ENCODE data around the gene HASPIN.
"Not testable (repeated sequence)": the region's sequence is repeated elsewhere in the genome, so short reads cannot be mapped to it uniquely, and the experiment has no call there.

HASPIN gene

GRCh38 chr17:3695723-3696411 is 27.8 kb upstream of the HASPIN start, which contains the start of gene P2RX5:
P2RX5 (minus strand) TSS chr17:3696155; CDS start chr17:3696005, 150 bp downstream.
- no peak for DNase-seq (ENCODE audit: low spot score)

- no peak for DNase-seq (ENCODE audit: low spot score)
Measured at GRCh38 chr17:3697103-3697476, 26.6 kb upstream of the HASPIN start.

GRCh38 chr17:3698139-3698538 is 25.6 kb upstream of the HASPIN start:
- DNase-seq (ENCODE audit: low spot score) = no peak

- no peak for DNase-seq (ENCODE audit: low spot score)
Measured at GRCh38 chr17:3699951-3700350, 23.8 kb upstream of the HASPIN start.

GRCh38 chr17:3702041-3702539 is 21.6 kb upstream of the HASPIN start:
- DNase-seq (ENCODE audit: low spot score) = not testable (repeated sequence)

GRCh38 chr17:3704931-3705717 is 18.6 kb upstream of the HASPIN start:
- DNase-seq (ENCODE audit: low spot score) = no peak

- DNase-seq (ENCODE audit: low spot score) = not testable (repeated sequence)
Measured at GRCh38 chr17:3705718-3705984, 18.1 kb upstream of the HASPIN start.

- no peak for DNase-seq (ENCODE audit: low spot score)
Measured at GRCh38 chr17:3708366-3708765, 15.3 kb upstream of the HASPIN start.

GRCh38 chr17:3710951-3711383 is 12.7 kb upstream of the HASPIN start:
- no peak for DNase-seq (ENCODE audit: low spot score)

- no peak for DNase-seq (ENCODE audit: low spot score)
Measured at GRCh38 chr17:3712811-3713463, 10.8 kb upstream of the HASPIN start.

- DNase-seq (ENCODE audit: low spot score) = no peak
Measured at GRCh38 chr17:3715296-3715695, 8.4 kb upstream of the HASPIN start.

- DNase-seq (ENCODE audit: low spot score) = no peak
Measured at GRCh38 chr17:3718201-3718600, 5.5 kb upstream of the HASPIN start.

GRCh38 chr17:3719265-3719664 is 4.4 kb upstream of the HASPIN start:
- no peak for DNase-seq (ENCODE audit: low spot score)

GRCh38 chr17:3722716-3723115 is 987 bp upstream of the HASPIN start:
- no peak for DNase-seq (ENCODE audit: low spot score)

GRCh38 chr17:3723188-3723555 is 531 bp upstream of the HASPIN start:
- no peak for DNase-seq (ENCODE audit: low spot score)

- no peak for DNase-seq (ENCODE audit: low spot score)
Measured at GRCh38 chr17:3724378-3725077, 825 bp downstream of the HASPIN start.

- DNase-seq (ENCODE audit: low spot score) = no peak
Measured at GRCh38 chr17:3727041-3727440, 3.3 kb downstream of the HASPIN start.

GRCh38 chr17:3728099-3728498 is 4.4 kb downstream of the HASPIN start:
- DNase-seq (ENCODE audit: low spot score) = not testable (repeated sequence)

GRCh38 chr17:3729881-3730280 is 6.2 kb downstream of the HASPIN start:
- DNase-seq (ENCODE audit: low spot score) = no peak

- DNase-seq (ENCODE audit: low spot score) = peak; percentile 76
Measured at GRCh38 chr17:3730881-3731429, 7.3 kb downstream of the HASPIN start.

GRCh38 chr17:3732210-3732621 is 8.5 kb downstream of the HASPIN start:
- no peak for DNase-seq (ENCODE audit: low spot score)

- not testable (repeated sequence) for DNase-seq (ENCODE audit: low spot score)
Measured at GRCh38 chr17:3734911-3735276, 11.2 kb downstream of the HASPIN start.

All from hepatic stellate cell (primary cell).